ENCODE measurements around the gene NLGN1.
"Not testable (repeated sequence)": the region's sequence is repeated elsewhere in the genome, so short reads cannot be mapped to it uniquely, and the experiment has no call there.

DNA sequence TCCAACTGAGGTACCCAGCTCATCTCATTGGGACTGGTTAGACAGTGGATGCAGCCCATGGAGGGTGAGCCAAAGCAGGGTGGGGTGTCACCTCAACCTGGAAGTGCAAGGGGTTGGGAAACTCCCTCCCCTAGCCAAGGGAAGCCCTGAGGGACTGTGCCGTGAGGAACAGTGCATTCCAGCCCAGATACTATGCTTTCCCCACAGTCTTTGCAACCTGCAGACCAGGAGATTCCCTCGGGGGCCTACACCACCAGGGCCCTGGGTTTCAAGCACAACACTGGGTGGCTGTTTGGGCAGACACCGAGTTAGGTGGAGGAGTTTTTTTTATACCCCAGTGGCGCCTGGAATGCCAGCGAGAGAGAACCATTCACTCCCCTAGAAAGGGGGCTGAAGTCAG is 15.6 kb upstream of the NLGN1 start:
- TF ChIP-seq, protein P1, sequence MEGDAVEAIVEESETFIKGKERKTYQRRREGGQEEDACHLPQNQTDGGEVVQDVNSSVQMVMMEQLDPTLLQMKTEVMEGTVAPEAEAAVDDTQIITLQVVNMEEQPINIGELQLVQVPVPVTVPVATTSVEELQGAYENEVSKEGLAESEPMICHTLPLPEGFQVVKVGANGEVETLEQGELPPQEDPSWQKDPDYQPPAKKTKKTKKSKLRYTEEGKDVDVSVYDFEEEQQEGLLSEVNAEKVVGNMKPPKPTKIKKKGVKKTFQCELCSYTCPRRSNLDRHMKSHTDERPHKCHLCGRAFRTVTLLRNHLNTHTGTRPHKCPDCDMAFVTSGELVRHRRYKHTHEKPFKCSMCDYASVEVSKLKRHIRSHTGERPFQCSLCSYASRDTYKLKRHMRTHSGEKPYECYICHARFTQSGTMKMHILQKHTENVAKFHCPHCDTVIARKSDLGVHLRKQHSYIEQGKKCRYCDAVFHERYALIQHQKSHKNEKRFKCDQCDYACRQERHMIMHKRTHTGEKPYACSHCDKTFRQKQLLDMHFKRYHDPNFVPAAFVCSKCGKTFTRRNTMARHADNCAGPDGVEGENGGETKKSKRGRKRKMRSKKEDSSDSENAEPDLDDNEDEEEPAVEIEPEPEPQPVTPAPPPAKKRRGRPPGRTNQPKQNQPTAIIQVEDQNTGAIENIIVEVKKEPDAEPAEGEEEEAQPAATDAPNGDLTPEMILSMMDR (IDR thresholded peaks at IDR 0.05; ENCODE audit: low read length), result not testable (repeated sequence)
- TF ChIP-seq EZH2 (IDR thresholded peaks at IDR 0.05; ENCODE audit: borderline replicate concordance, low read length), result not testable (repeated sequence)

Measured in OCI-LY1 (cell line).